NCI-H146 treated with DMSO at 0.1 percent for 48 hours (cell line): Measurements from ENCODE around the gene CBLN3.
A peak's percentile ranks its signal among the peaks of the same experiment; 100 is the strongest.

Experiments used
- DNase-seq: peaks from one replicate; lab custom pipeline; 2025; ENCODE audit not compliant: unreplicated experiment; lab: John Stamatoyannopoulos, UW

CBLN3 gene

DNA sequence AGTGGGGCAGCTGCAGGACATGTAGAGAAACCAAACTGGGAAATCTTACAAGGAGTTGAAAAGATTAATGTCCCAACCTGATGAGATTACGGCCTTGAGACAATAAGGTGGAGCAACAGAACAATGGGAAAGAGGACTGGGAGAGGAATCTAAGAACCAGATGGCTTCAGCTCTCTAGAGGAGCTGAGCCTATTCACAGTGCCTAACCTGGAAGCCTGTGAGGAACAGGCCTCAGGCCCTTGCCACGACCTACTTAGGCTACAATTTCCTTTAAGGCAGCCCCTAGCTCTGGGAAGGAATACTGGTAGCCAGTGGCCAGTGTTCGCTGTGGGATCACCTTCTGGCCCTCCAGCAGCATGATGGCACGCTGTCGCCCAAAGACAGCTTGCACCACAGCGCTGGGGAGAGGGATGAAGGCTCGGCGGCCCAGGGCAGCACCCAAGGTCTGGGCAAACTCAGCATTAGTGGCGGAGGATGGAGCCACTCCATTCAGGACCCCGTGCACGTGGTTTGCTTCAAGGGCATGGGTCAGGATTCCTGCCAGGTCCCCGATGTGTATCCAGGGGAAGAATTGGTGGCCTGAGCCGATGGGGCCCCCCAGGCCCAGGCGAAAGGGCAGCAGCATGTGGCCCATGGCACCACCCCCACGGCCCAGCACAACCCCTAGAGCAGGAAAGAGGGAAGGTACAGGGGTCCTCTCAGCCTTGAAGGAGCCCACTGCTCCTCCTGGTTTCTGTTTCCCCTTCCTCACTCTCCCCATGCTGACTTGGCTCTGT is 10.6 kb upstream of the CBLN3 start:
- no peak for DNase-seq

DNA sequence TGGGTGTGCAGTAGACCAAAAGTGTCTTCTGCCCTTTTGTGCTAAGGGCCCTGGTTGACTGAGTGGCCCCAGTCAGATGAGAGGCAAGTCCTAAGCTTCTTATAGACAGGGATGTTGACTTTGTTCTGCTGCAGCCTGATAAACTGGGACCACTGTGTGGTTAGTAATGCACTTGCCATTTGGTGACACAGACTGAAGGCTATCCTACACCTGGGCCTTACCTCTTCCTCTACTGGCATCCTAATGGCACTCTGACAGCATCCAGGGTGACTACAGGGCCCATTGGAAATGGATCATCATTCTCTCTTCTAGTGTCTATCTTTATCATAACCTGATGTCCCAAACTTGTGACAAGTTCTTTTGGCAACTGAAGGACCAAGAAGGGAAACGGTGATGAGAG is 9.8 kb upstream of the CBLN3 start:
- DNase-seq = no peak

DNA sequence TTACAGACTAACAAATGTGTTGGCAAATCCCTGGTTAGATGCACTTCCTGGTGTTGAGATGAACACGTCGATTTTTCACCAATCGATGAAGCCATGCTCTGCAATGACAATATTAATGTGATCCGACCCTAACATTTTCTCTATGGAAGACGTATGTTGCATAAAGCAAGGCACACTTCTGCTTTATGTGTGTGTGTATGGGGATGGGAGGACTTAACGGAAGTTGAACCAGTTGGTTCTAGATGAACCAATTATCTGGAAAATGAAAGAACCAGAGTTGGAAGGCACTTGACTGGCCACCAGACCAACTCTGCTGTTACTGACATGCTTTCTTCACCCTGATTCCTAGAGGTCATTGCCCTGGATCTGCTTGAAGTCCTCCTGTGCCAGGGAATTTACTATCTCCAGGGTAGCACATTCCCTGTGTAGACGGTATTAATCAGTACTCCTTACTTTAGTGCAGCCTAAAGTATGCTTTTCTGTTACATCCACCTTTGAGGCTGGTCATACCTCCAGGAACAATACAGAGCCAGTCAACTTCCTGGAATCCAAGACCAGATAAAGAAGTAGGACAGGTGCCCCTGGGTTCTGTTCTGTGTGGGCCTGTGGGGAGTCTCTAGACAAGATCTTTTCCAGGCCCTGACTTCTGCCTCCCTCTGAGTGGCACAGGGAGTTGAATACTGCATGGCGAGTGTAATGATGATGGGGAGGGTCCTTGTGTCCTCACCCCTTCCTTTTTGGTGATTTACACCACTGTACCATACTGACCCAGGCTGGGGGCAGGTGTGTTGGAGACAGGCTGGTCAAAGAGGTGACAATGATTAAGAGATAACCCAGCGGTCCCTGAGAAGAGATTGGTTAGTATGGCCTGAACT is 9.0 kb upstream of the CBLN3 start:
- DNase-seq = no peak

DNA sequence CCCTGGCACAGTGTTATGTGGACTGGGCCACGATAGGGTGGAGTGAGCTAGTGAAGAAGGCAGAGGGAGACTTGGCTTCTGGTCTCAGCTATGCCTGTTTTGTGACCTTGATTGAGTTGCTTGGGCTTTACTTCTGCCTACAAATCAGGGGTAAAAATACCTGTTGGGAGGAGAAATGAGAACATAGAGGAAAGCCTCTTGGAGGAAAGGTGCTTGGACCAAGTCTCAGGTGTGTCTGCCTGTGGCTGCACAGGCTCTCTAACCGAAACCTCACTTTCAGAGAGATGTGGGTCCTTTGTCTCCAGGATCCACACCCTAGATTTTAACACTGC is 8.2 kb upstream of the CBLN3 start:
- DNase-seq = no peak

DNA sequence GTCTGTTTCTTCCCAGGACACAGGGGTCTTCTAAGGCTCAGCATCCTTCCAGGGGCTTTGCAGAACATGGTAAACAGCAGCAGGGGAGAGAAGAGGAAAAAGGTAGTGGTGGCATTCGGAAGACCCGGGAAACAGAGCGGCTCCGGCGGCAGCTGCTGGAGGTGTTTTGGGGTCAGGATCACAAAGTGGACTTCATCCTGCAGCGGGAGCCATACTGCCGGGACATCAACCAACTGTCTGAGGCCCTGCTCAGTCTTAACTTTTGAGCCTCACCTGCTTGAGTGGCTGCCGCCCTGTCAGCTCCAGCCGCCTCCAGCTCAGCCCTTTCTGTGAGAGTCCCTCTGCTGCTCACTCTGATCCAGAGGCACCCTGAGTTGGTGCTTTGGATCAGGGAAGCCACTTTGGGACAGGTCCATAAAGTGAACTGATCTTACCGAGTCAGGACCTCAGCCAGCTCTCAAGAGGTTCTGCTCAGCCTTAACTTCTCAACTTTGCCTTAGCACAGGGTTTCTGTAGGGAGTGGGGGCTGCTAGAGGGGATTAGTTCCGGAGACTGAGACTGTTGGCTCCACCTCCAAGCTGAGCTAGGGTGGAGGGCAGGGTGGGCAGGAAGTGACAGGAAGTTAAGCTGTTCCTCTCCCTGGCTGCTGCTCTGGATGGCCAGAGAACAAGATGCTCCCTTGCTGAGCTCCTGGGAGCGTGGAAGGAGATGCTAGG is 7.7 kb upstream of the CBLN3 start:
- no peak for DNase-seq

DNA sequence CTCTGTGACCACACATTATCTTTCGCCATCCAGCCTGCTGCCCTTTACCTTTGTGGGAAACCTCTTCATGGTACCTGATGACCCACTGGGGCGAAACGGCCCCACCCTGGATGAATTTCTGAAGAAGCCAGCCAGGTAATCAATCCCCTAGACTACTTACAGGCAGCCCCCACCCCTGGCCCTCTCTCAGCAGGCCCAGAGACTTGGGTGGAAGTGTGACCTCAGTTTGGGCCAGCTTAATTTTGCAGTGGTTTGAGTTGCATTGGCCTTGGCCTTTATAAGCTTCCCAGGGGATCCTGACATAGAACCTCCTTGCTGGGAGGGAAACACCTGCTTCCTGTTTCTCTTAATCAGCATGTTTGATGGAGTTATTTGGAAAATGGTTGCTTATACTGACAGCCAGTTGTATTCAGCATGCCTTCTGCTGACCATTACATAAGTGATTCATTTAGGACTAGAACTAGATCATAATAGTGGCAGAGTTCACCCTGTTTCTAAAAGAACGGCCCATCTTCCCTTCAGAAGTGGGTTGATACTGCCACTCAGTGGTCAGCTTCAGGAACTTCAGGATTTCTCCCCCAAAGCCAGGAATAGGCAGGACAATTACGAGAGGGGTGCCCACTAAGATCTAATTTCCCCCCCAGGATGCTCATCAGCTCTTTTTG is 7.0 kb upstream of the CBLN3 start:
- DNase-seq = peak; percentile 42

DNA sequence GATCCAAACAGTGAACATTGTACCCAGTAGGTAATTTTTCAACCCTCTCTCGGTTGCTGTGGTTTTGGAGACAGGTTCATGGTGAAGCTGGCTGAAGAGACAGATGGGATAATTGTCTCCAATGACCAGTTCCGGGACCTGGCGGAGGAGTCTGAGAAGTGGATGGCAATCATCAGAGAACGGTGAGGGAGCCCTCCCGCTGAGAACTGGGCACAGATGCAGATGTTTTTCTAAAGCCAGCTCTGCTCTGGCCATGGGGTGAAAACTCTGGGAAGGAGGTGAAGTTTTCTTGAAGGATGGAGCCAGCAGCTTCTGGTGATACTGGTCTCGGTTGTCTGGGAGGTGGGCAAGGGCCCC is 6.5 kb upstream of the CBLN3 start:
- DNase-seq = no peak

DNA sequence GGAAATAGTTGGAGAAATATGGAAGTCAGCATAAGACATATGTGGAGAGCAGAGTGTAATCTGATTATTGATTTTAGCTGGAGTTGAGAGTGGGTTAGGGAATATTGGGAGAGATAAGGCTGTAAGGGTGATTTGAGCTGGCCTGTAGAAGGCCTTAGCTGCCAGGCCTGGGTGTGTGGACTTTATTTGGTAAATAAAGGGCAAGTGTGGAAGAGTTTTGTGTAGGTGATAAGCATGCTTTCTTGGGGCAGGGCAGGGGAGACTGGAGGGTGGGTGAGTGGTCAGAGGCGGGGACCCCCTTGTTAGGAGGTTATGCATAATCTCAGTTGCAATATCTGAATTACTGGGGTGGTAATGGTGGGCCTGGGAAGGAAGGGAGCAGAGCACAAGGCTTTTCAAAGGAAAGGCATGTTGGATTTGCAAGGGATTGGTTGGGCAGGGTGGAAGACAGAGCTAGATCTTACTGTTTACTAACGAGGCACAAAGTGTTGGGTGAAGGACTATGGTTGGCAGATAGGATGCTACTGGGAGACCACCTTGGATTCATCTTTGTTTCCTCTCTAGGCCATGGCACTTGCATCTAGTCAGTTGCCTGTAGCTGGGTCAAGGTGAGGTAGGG is 5.8 kb upstream of the CBLN3 start:
- no peak for DNase-seq

DNA sequence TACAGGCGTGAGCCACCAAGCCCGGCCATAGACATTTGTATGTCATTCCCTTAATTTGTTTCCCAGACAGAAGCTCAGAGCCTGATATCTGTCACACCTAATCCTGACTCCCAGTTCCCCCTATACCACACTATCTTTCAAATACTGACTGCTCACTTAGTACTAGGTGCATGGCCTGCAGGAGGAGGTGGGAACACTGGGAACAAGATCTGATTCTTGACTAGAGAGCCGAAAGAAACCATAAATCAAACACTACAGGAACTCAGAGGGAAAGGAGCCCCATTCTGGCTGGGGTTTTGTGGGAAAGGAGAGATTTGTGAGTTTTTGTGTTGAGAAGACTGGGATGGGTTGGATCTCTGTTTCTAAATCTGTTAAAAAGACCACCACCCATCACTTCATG is 5.2 kb upstream of the CBLN3 start:
- DNase-seq = no peak

DNA sequence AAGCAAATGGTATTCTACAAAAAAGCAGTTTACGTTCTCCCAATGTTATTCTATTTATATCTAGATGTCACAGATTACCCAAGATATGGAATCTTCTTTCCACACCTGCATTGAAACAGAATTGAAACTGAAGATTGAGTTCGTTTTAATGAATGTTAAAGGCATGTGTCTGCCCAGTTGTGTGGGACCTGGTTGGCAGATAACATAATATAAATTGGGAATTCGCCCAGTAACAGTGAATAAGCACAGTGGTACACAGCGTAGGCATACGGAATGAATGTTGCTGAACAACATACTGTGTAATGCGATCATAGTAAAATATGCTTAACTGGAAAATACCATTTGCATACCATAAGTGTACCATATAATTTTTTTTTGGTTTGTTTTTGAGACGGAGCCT is 4.6 kb upstream of the CBLN3 start:
- no peak for DNase-seq

DNA sequence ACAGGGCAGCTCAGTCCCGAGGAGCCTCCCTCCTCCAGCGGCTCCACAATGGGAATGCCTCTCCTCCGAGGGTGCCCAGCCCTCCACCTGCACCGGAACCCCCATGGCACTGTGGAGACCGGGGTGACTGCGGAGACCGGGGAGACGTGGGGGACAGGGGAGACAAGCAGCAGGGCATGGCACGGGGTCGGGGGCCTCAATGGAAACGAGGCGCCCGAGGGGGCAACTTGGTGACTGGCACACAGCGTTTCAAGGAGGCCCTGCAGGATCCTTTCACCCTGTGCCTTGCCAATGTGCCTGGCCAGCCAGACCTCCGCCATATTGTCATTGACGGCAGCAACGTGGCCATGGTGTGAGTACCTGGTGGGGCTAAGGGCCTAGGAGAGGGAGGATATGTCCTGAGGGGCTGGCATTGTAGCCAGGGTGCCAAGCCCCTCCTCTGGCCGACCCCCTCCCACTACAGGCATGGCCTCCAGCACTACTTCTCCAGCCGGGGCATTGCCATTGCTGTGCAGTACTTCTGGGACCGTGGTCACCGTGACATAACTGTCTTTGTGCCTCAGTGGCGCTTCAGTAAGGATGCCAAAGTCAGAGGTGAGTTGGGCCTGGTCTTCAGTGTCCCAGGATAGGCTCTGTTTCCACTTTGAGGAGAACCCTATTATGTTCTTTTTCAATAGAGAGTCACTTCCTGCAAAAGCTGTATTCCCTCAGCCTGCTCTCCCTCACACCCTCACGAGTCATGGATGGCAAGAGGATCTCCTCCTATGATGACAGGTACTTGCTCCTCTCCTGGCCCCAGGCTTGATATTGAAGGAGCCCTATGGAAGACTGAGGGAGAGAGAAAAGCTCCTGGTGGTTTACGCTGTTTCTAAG is 3.0 kb upstream of the CBLN3 start:
- DNase-seq = no peak

DNA sequence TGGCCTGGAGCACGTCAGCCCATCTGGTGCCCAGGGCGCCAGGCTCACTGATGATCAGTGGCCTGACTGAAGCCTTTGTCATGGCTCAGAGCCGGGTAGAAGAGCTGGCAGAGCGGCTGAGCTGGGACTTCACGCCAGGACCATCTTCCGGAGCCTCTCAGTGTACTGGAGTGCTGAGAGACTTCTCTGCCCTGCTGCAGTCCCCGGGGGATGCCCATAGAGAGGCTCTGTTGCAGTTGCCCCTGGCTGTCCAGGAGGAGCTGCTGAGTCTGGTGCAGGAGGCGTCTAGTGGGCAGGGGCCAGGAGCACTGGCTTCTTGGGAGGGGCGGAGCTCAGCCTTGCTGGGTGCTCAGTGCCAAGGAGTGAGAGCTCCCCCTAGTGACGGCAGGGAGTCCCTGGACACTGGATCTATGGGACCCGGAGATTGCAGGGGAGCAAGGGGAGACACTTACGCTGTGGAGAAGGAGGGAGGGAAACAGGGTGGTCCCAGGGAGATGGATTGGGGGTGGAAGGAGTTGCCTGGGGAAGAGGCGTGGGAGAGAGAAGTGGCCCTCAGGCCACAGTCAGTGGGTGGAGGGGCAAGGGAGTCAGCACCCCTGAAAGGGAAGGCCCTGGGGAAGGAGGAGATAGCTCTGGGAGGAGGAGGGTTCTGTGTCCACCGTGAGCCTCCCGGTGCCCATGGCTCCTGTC is 2.2 kb upstream of the CBLN3 start:
- peak; percentile 49 for DNase-seq

DNA sequence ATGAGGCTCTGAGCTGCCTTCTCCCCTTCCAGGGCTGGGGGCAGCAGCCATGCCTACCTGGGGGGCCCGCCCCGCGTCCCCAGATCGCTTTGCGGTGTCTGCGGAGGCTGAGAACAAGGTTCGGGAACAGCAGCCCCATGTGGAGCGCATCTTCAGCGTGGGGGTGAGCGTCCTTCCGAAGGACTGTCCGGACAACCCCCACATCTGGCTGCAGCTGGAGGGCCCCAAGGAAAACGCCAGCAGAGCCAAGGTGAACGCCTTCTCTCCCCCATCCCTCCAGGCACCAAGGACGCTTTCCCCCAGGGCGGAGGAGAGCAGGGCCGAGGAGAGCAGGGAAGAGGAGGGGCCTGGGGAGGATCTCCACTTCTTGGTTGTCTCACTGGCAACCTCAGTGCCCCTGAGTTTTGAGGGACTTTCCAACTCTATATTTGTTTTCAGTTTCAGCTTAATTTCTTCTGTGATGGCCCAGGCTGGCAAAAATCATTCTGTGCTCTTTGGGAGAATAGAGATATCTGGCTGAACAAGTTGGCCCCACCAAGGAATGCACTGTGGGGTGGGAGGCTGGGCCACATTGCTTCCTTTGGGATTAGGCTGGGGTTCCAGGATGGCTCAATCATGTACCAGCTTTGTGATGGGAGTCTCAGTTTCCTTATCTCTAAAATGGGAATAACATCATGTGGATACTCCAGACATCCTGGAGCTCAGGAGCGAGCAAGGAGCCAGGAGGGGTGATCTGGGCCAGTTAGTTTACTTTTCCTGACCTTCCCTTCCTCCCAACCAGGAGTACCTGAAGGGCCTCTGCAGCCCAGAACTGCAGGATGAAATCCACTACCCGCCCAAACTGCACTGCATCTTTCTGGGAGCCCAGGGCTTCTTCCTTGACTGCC is 1.5 kb upstream of the CBLN3 start:
- no peak for DNase-seq

DNA sequence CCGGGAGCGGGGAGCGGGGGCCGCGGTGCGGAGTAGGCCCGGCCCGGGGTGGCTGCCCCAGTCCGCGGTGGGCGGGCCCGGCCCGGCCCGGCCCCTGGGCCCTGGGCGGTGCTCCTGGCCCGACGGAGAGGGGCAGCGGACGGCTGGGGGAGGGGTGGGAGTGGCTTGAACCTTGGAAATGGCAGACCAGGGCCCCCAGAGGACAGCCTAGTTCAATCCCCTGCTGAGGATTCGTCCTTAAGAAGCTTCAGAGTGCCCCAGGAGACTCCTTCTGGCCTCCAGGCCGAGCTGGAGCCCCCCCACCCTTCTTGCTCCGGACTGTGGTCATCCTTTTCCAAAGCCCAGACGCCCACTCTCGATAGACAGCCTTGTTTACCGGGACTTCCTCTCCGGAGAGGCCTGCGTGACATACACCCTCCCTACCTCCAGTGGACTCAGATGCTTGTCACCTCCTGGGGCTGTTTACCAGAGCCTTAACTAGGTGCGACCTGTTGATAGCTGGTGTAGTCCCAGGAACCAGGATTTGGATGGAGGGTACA is 744 bp upstream of the CBLN3 start:
- peak; percentile 9 for DNase-seq

DNA sequence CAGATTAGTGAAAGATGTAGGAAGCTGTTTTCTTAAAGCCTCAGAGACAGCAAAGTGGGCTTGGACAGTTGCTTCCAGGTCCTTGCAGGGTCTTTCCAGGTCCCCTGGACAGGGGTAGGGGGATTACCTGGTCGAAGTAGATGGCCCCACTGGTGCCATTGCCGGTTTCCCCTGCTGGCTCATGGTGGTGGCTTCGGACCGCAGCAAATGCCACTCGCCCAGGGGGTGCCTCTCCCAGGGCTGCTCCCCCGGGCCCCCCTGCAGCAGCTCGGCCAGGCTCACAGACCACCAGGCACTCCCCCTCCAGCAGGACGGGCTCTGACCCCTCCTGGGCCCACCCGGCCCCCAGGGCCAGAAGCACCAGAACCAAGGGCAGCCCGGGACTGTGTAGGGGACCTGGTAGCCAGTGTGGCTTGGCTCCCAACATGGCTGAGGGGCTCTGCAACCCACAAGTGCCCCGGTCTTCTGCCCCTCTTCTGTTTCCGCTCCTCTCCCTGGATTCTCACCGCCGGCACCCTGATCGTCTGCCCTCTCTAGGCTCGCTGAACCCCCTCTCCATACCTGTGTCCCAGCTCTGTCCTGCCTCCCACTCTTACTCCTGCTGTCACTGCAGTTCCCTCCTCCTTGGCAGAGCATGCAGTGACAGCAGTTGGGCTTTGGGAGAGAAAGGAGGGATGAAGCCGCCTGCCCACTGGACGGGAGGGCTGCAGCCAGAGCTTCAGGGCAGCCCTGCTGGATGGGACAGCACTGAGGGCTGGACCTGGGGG is 657 bp downstream of the CBLN3 start:
- DNase-seq = no peak

DNA sequence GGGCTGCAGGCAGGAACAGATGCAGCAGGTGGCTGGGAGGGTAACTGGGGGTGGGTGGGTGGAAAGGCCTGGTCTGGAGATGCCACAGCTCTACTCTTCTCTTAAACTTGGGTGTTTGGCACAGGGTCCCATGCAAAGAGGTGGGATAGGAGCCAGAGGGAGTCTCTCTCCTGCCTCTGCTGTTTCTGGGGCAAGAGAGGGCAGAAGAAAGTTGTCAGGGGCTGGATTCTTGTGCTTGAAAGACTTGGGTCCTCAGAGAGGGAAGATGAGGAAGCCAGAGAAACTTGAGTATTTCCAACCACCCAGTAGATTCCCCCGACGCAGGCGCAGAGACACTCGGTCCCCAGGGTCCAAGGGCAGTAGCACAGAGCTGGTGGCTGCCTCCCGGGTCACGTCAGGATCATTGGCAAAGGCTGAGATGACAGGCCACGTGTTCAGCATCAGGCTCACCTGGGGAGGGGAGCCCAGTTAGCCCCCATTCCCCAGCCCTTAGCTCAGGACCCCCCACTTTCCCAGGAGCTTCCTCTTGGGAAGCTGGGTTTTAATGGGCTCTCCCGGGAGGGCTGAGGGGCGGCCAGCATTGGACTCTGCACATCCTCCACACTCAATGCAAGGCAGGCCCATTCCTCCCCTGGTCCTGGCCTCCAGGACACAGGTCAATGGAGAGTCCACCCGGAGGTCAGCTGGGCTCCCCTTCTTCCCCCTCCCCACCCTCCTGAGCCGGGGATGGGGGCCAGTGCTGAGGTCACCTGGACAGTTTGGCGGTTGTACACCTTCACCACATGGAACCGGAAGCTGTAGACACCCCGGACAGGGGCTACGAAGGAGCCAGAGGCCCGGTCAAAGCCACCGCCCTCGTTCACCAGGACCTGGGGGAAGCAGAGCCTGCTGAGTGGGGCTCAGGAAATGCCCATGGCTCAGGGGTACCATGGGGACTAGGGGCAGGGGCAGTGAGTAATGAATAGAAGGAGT is 1.6 kb downstream of the CBLN3 start:
- DNase-seq = no peak
